ENCODE data around the gene PRR19.

GRCh38 chr19:42283188-42284065 lies 18.5 kb upstream of the PRR19 start:
- TF ChIP-seq CTCF (conservative IDR thresholded peaks at IDR 0.05; ENCODE audit: low read length) (no peak), EZH2phosphoT487 (IDR thresholded peaks at IDR 0.05; ENCODE audit: borderline replicate concordance) (no peak)
